Suprapubic skin (tissue), 4 donors: ENCODE measurements around the gene ZMAT3.

Source experiments
- CTCF ChIP-seq, 2 donors: fragments of 200-600 bp in 1 of 2; fragments of 450-650 bp in 1 of 2; sonication (generic) in 1 of 2; IDR thresholded peaks; one replicate each; pipeline ENCODE4 v1.5.1; 2016 to 2019; ENCODE audit warnings: antibody characterized with exemption in 2 of 2, mild to moderate bottlenecking in 1 of 2, moderate library complexity in 1 of 2
- EP300 ChIP-seq: sonication (generic); formaldehyde crosslinking; IDR thresholded peaks from one replicate; pipeline ENCODE4 v1.6.1; 2017; ENCODE audit warnings: antibody characterized with exemption
- POLR2A ChIP-seq, 2 donors: fragments of 450-650 bp; IDR thresholded peaks; one replicate each; pipeline ENCODE4 v1.6.1; 2017; ENCODE audit warnings: antibody characterized with exemption in 2 of 2, mild to moderate bottlenecking in 2 of 2, moderate library complexity in 2 of 2
- POLR2AphosphoS5 ChIP-seq, 3 donors: sonication (generic); formaldehyde crosslinking; IDR thresholded peaks; one replicate each; pipeline ENCODE4 v1.6.1; 2017; ENCODE audit warnings: antibody characterized with exemption in 3 of 3

- no peak for TF ChIP-seq CTCF (IDR thresholded peaks at IDR 0.05)
- no peak for TF ChIP-seq POLR2A (IDR thresholded peaks at IDR 0.05)
- TF ChIP-seq POLR2AphosphoS5 (IDR thresholded peaks at IDR 0.05) = no peak
- no peak for TF ChIP-seq EP300
These were observed 96.3 kb downstream of the ZMAT3 start for GRCh38 chr3:178975320-178975719.
